Panc1 (cell line): ENCODE results near the gene RUNX3.

ENCODE experiments used
- POLR2AphosphoS5 ChIP-seq: IDR thresholded peaks from 2 replicates; pipeline ENCODE4 v1.6.1; 2012; ENCODE audit warnings: mild to moderate bottlenecking, low read depth, low read length, moderate library complexity
- SIN3A ChIP-seq: IDR thresholded peaks from 2 replicates; pipeline ENCODE4 v1.6.1; 2012; ENCODE audit warnings: low read depth, mild to moderate bottlenecking, low read length, moderate library complexity, borderline replicate concordance; ENCODE audit not compliant: insufficient read depth
- TCF7L2 ChIP-seq: IDR thresholded peaks from 2 replicates; pipeline ENCODE4 v1.6.1; 2011; ENCODE audit warnings: mild to moderate bottlenecking, low read depth, low read length, inconsistent platforms
- TF ChIP-seq, protein P1 (sequence below): fragments of 450-650 bp; IDR thresholded peaks from 2 replicates; pipeline ENCODE4 v1.5.1; 2017; ENCODE audit warnings: mild to moderate bottlenecking
- TF ChIP-seq, protein P2 (sequence below), 2 experiments: IDR thresholded peaks; 2 replicates each; pipeline ENCODE4 v1.6.1; 2011 to 2012; ENCODE audit warnings: low read depth in 2 of 2, control low read depth in 1 of 2, low read length in 1 of 2, mild to moderate bottlenecking in 1 of 2, moderate library complexity in 1 of 2; ENCODE audit not compliant: insufficient read depth in 1 of 2

DNA sequence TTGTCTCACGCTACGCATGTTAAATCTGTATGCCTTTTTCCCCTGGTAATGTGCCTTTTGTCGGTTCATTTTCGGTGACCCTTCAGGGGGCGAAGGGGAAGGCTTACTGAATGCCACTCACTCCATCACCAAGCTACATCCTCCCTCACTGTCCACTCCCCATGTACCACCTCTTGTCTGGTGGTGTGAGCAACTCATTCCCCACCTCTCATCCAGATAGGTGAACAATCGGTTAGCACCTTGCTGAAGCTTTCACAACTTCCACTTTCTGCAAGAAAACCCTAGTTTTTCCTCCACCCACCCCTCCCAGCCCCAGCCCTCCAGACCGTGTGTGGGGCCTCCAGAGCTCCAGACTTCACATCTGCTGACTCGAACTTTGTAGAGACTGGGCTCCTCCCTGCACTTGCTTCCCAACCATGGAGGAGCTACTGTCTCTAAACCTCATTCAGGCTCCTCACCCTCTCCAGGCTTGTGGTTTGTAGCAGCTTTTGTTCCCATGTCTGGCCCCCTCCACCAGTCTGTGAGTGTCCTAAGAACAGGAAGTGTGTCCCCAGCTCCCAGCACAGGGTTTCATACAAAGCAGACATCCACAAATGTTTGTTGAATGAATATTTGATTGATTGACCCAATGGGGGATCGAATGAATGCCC is 48.4 kb upstream of the RUNX3 start:
- TF ChIP-seq, protein P1, sequence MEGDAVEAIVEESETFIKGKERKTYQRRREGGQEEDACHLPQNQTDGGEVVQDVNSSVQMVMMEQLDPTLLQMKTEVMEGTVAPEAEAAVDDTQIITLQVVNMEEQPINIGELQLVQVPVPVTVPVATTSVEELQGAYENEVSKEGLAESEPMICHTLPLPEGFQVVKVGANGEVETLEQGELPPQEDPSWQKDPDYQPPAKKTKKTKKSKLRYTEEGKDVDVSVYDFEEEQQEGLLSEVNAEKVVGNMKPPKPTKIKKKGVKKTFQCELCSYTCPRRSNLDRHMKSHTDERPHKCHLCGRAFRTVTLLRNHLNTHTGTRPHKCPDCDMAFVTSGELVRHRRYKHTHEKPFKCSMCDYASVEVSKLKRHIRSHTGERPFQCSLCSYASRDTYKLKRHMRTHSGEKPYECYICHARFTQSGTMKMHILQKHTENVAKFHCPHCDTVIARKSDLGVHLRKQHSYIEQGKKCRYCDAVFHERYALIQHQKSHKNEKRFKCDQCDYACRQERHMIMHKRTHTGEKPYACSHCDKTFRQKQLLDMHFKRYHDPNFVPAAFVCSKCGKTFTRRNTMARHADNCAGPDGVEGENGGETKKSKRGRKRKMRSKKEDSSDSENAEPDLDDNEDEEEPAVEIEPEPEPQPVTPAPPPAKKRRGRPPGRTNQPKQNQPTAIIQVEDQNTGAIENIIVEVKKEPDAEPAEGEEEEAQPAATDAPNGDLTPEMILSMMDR = no peak
- TF ChIP-seq, protein P2, sequence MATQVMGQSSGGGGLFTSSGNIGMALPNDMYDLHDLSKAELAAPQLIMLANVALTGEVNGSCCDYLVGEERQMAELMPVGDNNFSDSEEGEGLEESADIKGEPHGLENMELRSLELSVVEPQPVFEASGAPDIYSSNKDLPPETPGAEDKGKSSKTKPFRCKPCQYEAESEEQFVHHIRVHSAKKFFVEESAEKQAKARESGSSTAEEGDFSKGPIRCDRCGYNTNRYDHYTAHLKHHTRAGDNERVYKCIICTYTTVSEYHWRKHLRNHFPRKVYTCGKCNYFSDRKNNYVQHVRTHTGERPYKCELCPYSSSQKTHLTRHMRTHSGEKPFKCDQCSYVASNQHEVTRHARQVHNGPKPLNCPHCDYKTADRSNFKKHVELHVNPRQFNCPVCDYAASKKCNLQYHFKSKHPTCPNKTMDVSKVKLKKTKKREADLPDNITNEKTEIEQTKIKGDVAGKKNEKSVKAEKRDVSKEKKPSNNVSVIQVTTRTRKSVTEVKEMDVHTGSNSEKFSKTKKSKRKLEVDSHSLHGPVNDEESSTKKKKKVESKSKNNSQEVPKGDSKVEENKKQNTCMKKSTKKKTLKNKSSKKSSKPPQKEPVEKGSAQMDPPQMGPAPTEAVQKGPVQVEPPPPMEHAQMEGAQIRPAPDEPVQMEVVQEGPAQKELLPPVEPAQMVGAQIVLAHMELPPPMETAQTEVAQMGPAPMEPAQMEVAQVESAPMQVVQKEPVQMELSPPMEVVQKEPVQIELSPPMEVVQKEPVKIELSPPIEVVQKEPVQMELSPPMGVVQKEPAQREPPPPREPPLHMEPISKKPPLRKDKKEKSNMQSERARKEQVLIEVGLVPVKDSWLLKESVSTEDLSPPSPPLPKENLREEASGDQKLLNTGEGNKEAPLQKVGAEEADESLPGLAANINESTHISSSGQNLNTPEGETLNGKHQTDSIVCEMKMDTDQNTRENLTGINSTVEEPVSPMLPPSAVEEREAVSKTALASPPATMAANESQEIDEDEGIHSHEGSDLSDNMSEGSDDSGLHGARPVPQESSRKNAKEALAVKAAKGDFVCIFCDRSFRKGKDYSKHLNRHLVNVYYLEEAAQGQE (IDR thresholded peaks at IDR 0.05; ENCODE audit: insufficient read depth in 1 of 2, low read depth in 2 of 2, low read length in 1 of 2) = no peak
- TF ChIP-seq POLR2AphosphoS5 (no peak), TCF7L2 (no peak), SIN3A (no peak)
